Activated CD8-positive, alpha-beta memory T cell treated with anti-CD3 and anti-CD28 coated beads, Interleukin-2, amount 50 U/mL, for 4 hours (primary cell): ENCODE measurements around the gene BAHD1.

Experiments
- DNase-seq: peaks from one replicate; pipeline ENCODE4 v3.0.0-alpha.2; 2020

BAHD1 gene

DNA sequence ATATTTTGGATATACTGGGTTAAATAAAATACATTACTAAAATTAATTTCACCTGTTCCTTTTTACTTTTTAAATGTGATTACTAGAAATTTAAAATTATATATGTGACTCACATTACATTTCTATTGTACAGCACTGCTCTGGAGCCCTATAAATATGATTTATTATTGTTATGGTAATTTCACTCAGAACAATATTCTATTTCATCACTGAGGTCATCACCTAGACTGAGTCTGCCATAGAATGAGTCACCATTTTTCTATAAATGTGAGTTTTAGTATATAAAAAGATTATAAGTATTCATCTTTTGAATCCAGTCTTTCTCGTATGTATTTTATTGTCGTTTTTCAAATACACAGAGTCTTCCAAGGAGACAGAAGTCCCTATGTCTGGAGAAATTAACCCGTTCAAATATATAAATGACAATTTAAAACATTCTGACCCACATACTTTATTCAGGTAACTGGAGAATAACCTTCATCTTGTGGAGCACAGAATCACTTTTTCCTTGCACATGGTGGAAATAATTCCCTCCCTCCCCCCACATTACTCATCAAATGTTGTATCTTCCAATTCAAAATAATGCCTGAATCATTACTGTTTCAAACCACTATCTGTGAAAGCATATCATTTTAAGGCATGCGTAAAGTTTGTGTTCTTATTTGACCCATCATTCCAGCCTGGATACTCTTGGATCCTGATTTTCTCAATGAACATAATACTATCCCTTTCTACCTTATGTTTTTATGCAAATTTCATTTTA lies 60.0 kb downstream of the BAHD1 start:
- DNase-seq, result no peak

DNA sequence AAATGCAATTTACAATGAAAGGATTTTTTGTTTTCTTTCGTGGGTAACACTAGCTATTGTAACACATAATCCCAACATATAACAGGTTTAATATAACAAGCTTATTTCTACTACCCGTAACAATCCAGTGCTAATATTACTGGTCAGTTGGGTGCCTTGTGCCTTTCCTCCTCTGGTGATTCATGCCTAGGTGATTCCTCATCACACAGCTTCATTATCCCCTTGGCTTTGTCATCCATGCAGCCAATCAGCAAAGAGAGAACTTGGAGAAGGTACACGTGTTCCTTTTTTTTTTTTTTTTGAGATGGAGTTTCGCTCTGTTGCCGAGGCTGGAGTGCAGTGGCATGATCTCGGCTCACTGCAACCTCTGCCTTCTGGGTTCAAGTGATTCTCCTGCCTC lies 60.7 kb downstream of the BAHD1 start:
- DNase-seq, result no peak

DNA sequence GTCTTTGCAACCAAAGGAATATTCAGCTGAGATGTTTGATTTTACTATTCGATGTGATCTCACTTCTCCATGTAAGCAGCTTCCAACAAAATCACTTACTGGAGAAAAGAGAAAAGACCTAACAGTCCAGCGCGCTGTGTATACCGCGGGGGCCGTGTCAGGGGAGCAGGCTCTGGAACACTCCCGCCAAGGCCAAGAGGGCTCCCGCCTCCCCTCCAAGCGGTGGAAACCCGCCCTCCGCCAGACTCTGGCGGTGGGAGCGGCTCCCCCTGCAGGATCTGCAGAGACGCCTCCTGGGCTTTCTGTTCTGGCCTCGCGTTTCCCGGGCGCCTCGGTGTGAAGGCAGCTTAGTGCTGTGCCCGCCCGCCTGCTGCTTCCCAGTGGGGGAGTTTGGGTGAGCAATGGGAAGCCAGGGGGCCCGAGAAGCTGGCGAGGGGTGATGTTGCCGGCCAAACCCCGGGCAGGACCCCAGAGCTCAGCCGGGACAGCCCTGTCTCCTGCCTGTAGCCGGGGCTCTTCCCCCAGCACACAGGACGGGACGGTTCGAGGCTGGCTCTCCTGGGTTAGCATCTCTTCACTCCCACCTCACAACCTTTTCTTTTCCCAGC lies 66.3 kb downstream of the BAHD1 start:
- peak; percentile 70 for DNase-seq

DNA sequence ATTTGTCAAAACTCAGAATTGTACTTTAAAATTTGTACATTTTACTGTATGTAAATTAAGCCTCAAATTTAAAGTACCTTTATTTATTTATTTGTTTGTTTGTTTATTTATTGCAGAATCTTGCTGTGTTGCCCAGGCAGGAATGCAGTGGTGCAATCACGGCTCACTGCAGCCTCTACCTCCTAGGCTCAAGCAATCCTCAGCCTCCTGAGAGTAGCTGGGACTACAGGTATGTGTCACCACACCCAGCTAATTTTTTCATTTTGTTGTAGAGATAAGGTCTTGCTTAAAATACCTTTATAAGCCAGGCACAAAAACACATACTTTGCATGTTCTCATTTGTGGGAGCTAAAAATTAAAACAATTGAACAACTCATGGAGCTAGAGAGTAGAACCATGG lies 67.5 kb downstream of the BAHD1 start:
- no peak for DNase-seq

DNA sequence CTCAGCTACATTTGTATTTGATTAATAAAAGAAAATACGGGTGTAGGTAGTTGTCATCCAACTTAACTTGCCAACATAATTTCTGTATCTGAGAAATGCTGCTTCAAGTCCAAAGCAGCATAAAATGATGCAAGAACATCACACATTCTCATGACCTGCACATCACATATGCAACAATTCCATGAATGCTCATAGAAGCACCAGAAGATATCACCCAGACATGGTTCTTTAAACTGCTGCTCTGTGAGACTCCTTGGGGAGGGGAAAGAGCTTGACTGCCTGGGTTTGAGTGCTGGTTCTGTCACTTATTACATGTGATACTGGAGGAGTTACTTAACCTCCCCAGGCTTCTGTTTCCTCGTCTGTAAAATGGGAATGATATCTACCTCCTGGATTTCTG lies 69.4 kb downstream of the BAHD1 start:
- no peak for DNase-seq

DNA sequence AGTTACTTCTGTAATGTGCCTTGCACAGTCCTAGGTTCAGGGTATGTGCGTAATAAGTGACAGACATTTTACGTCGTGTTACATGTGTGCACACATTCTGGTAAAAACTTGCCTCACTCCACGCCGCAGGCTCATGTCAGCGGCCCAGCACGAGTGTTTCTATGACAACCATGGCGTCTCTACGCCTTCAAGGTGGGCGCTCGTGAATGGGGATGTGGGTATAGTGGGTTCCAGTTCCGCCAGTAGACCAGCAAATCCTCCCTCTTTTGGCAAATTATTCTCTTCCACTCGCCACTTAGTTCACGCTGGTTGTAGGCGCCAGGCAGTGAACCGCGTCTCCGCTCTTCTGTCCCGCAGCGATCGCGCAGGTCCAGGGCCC lies 70.3 kb downstream of the BAHD1 start:
- peak; percentile 21 for DNase-seq

DNA sequence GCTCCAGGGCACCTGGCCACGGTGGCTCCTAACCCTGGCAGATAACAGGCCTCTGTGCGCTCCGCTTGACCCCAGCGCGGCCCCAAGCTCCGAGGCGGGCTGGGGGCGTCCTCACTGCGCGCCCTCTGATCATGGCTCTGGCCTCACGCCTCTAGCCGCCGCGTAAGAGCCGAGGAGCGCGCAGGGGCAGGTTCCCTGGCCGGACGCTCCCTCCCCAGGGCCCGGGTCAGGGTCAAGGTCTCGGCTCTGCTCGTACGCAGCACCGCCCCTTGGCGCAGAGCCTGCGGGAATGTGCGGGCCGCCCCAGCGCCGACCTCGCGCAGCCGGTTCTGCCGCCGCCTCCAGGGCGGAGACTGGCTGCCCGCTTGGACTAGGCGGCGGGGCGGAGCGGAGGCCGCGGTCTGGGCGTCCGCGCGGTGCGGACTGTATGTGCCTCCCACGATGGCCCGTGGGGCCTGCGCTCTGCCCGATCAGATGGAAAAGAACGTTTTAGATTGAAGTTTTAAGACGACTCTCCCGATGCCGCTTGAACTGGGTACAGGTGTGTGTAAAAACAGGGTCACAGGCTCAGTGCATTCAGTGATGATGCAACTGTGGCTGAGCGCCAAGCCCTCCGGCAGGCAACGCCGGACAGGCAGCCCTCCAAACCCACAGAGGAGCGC lies 70.8 kb downstream of the BAHD1 start:
- no peak for DNase-seq

DNA sequence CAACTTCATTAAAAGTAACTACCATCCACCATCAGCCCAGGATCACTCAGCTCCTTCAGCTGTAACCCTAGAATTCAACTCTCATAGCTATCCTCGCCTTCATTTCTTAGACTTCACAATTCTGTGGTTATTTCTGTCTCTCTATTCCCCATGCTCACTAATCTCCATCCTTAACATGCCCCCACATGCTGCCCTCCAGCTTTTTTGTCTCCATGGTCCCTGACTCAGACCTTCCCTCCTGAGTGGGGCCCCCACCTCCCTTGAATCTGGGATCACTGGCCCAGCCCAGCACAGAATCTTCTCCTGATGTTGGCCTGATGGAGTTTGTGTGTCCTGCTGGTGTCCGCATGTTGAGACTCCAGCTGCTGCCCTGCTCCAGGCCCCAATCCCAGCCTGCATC lies 71.7 kb downstream of the BAHD1 start:
- DNase-seq, result no peak

DNA sequence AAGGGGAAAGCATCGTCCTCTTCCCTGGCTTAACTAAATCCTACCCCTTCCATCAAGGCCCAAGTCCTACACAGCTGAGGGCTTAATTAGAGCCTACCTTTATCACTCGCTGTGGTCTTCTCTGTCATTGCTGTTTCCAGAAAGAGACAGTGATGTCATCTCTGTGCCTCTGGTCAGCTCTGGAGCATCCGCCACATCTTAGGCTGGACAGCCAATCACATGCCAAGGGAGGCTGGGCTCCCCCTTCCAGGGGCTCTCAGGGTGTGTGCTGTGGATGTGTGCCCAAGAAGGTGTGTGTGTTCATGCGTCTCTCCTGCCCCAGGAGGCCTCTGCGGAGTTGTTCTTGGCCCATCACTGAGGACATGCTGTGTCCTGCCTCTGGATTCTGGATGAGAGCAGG lies 72.9 kb downstream of the BAHD1 start:
- no peak for DNase-seq

DNA sequence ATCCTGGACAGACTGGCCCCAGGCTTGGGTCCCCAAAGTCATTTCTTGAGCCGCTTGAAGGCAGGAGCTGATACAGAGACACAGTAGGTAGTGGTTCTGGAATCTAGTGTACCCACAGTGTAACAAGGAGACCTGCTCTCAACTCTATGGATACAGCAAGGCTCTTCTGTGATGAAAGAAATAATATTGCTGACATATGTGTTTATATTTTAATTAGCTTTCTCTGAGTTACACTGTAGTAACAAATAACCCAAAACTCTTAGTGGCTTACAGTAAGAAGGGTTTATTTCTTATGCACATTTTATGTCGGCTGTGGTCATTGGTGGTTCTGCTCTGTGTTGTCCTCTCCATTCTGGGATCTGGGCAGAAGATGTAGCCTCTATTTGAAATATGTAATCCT lies 75.6 kb downstream of the BAHD1 start:
- DNase-seq, result no peak
